ENCODE results near the gene FHOD3. TPM values are rescaled to one million over a fixed set of nuclear protein-coding genes. Genes with fewer than 3 reads are reported as not detected.

The FHOD3 gene
- total and polyA plus RNA-seq, 10 donors = 1.2 to 2.7 (median 1.9) TPM

- Histone ChIP-seq H3K4me1 (no peaks in the 10 kb centered on the region), H3K4me3 (no peak overlapping the region), H3K9me3 (no peaks in the 10 kb centered on the region), H3K27me3 (replicated peaks in 1 of 7) (peaks cover 0 to 9% (median 0%) of the 10 kb centered on the region in 7 donors), H3K36me3 (no peaks in the 10 kb centered on the region), H3K27ac (no peak overlapping the region)
- intact Hi-C loops (cut with DNase I; ENCODE audit: low total_unique reads) = no loop called here
- TF ChIP-seq POLR2A (IDR thresholded peaks at IDR 0.05) (no peak), CTCF (IDR thresholded peaks at IDR 0.05 in 8 of 11, conservative IDR thresholded peaks at IDR 0.05 in 3 of 11) (no peak), POLR2AphosphoS5 (IDR thresholded peaks at IDR 0.05) (no peak)
- no peak for DNase-seq
- 85 to 93% (median 90%) methylated on average over 6 of the region's 6 CpGs for WGBS, 5 donors
These were observed 217.3 kb downstream of the FHOD3 start for GRCh38 chr18:36514778-36515177.

GRCh38 chr18:36516258-36516657 is 218.7 kb downstream of the FHOD3 start:
- Histone ChIP-seq H3K4me3 (no peak overlapping the region), H3K9me3 (no peaks in the 10 kb centered on the region), H3K27me3 (replicated peaks in 1 of 7) (peaks cover 0 to 9% (median 0%) of the 10 kb centered on the region in 7 donors), H3K27ac (no peak overlapping the region), H3K4me1 (no peaks in the 10 kb centered on the region), H3K36me3 (no peaks in the 10 kb centered on the region)
- intact Hi-C loops (cut with DNase I; ENCODE audit: low total_unique reads) = no loop called here
- no peak for TF ChIP-seq POLR2A (IDR thresholded peaks at IDR 0.05)
- no peak for TF ChIP-seq CTCF (IDR thresholded peaks at IDR 0.05 in 8 of 11, conservative IDR thresholded peaks at IDR 0.05 in 3 of 11)
- TF ChIP-seq POLR2AphosphoS5 (IDR thresholded peaks at IDR 0.05) = no peak
- no peak for DNase-seq
- WGBS, 5 donors = 64 to 77% (median 71%) methylated on average over 8 of the region's 8 CpGs

GRCh38 chr18:36516726-36517125 is 219.2 kb downstream of the FHOD3 start:
- Histone ChIP-seq H3K4me1 (no peaks in the 10 kb centered on the region), H3K27me3 (replicated peaks in 1 of 7) (peaks cover 0 to 9% (median 0%) of the 10 kb centered on the region in 7 donors), H3K4me3 (no peak overlapping the region), H3K27ac (no peak overlapping the region), H3K36me3 (no peaks in the 10 kb centered on the region), H3K9me3 (no peaks in the 10 kb centered on the region)
- intact Hi-C loops (cut with DNase I; ENCODE audit: low total_unique reads) = no loop called here
- 84 to 92% (median 87%) methylated on average over 2 of the region's 2 CpGs for WGBS, 5 donors
- DNase-seq = no peak
- no peak for TF ChIP-seq CTCF (IDR thresholded peaks at IDR 0.05 in 8 of 11, conservative IDR thresholded peaks at IDR 0.05 in 3 of 11)
- no peak for TF ChIP-seq POLR2A (IDR thresholded peaks at IDR 0.05)
- TF ChIP-seq POLR2AphosphoS5 (IDR thresholded peaks at IDR 0.05) = no peak

GRCh38 chr18:36518839-36519238 is 221.3 kb downstream of the FHOD3 start:
- H3K27me3 ChIP-seq (replicated peaks in 1 of 7) = peaks cover 0 to 14% (median 0%) of the 10 kb centered on the region in 7 donors

More at GRCh38 chr18:36518839-36519238, 221.3 kb downstream of the FHOD3 start:
- Histone ChIP-seq H3K36me3 (no peaks in the 10 kb centered on the region), H3K27ac (no peak overlapping the region), H3K4me3 (no peak overlapping the region), H3K9me3 (no peaks in the 10 kb centered on the region), H3K4me1 (no peaks in the 10 kb centered on the region)
- no peak for DNase-seq
- TF ChIP-seq POLR2A (IDR thresholded peaks at IDR 0.05) = no peak
- no peak for TF ChIP-seq CTCF (IDR thresholded peaks at IDR 0.05 in 8 of 11, conservative IDR thresholded peaks at IDR 0.05 in 3 of 11)
- TF ChIP-seq POLR2AphosphoS5 (IDR thresholded peaks at IDR 0.05) = no peak
- intact Hi-C loops (cut with DNase I; ENCODE audit: low total_unique reads) = no loop called here
- WGBS, 5 donors = 61 to 89% (median 70%) methylated on average over 3 of the region's 3 CpGs

Measured in spleen (tissue), 11 donors.